Stimulated activated CD4-positive, alpha-beta T cell treated with anti-CD3 and anti-CD28 coated beads, Interleukin-1b, Interleukin-23, amount 100 ng/mL, for 48 hours (primary cell): ENCODE data around the gene SCP2.
"Not testable (repeated sequence)": the region's sequence is repeated elsewhere in the genome, so short reads cannot be mapped to it uniquely, and the experiment has no call there.

Experiments used
- DNase-seq: peaks from one replicate; pipeline ENCODE4 v3.0.0-alpha.2; 2020

Gene SCP2

DNA sequence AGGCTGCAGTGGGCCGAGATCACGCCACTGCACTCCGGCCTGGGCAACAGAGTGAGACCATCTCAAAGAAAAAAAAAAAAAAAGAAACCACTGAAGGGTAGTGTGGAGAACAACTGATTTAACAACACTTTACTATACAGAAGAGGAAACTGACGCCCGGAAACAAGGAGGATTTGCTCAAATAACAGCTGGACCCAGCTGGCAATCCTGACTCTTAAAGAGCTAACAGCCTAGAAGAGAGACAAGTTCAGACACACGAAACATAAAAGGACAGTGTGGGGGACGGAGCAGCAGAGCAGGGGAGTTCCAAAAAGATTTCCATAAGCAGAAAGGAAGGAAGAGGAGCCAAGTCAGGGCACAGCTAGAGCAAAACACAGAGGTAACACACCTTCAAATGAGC is 9.9 kb upstream of the SCP2 start:
- DNase-seq, result no peak

DNA sequence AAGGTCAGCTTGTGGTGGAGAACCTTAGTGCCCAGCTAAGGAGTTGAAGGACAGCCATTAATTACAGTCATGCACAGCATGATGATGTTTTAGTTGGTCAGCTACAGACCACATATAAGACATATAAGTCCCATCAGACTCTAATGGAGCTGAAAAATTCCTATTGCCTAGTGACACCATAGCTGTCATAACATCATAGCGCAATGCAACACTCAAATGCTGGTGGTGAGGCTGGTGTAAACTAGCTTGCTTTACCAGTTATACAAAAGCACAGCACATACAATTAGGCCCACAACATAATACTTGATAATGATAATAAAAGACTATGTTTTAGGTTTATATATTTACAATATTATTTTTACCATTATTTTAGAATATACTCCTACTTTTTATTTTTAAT is 9.5 kb upstream of the SCP2 start:
- no peak for DNase-seq

DNA sequence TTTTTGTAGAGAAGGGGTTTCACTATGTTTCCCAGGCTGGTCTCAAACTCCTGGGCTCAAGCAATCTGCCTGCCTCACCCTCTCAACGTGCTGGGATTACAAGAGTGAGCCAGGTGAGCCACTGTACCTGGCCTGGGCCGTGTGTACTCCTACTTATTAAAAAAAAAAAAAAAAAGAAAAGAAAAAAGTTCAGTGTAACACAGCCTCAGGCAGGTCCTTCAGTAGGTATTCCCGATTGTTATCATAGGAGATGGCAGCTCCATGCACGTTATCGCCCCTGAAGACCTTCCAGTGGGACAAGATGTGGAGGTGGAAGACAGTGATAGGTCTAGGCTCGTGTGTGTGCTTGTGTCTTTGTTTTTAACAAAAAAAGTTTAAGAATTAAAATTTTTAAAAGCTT is 8.9 kb upstream of the SCP2 start:
- DNase-seq, result no peak

DNA sequence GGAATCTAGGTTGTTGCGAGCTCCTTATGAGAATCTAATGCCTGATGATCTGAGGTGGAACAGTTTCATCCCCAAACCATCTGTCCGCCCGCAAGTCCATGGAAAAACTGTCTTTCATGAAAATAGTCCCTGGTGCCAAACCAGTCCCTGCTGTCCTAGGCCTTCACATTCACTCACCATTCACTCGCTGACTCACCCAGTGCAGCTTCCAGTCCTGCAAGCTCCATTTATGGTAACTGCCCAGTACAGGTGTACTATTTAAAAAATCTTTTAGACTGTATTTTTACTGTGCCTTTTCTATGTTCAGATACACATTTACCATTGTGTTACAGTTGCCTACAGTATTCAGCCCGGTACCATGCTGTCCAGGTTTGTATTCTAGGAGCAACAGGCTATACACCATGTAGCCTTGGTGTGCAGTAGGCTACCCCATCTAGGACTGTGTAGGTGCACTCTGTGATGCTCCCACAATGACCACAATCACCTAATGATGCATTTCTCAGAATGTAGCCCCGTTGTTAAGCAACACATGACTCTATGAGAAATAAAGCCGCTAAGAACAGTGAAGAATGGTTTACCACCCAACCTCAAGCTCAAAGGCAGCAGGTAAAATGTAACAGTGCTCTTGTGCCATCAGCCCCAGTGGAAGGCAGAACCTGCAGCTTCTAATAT is 7.9 kb upstream of the SCP2 start:
- DNase-seq, result no peak

DNA sequence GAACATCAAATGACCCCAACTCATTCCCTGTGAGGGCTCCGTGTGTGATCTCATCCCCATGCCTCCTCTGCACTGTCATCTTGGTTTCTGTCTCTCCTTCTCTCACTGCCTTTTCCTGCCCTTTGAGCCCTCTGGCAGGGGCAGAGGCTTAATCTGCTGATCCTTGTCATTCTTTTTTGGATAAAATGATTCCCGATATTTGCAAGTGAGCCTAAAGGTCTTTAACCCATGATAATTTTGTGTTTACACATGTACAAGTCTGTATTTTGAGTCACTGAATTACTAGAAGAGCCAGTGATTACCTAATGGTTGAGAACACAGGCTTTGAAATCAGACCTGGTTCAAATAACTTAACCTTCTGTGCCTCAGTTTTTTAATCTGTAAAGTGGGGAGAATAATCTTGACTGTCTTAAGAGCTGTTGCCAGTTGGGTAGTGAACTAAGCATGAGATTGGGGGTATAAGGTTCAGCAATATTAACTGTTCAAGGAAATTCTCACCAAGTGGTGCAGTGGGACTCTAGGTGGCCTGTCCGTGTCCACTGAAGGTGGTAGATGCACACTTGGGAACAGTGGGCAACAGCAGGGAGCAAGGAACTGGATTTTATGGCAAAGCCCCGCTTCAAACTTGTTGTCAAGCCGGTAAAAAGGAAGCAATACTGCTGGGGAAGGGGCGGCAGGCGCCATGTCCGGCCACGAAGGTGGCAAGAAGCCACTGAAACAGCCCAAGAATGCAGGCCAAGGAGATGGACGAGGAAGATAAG is 7.2 kb upstream of the SCP2 start:
- no peak for DNase-seq

DNA sequence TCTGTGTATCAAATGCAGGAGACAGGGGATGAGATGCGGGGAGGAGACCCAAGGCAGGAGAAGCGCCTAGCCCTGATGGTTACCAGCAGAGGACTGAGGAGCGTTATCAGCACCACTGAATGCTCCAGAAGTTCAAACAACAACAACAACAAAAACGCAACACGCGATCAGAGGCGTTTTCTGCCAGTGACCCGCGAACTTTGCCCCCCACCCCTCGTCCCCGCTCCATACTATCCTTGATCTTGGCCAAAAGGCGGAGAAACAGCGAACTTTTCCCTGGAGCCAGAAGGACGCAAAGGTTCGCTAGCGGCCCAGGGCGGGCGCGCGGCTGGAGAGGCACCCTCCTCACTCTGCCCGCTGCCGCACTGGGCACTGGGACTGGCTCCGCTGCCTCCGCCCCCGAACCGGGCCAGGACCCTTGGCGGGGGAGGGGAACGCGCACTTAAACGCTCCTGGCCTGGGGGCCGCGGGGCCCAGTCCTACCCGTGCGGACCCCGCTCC is 6.2 kb upstream of the SCP2 start:
- no peak for DNase-seq

DNA sequence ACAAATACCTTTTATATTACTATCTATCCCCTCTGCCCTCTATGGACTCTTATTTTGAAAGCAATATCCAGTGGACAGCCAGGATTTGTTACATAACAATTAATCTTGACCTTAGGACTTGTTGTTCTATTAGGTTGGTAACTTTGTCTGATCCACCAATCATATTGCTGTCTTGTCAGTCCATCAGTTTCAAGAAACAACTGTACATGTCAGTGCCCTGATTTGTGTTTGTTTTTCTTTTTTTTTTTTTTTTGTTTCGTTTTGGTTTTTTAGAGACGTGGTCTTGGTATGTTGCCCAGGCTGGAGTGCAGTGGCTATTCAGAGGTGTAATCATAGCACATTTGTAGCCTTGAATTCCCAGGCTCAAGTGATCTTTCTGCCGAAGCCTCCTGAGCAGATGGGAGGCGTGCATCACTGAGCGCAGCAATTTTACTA is 1.5 kb upstream of the SCP2 start:
- DNase-seq, result no peak

DNA sequence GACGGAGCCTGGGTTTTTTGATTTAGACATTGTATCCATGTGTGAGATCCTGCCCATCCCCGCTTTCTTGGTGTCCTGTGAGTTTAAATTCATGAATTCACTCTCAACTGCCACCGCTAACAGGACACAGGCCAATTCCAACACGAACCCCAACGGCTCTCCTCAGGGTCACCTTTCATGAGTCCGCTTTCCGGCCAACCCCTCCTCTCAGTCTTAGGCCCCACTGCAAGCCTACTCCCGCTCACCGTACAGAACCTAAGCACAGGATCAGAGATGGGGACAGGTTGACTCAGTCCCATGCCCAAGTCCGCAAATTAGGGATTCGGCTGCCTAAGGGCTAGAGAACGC is 238 bp upstream of the SCP2 start:
- DNase-seq, result no peak

DNA sequence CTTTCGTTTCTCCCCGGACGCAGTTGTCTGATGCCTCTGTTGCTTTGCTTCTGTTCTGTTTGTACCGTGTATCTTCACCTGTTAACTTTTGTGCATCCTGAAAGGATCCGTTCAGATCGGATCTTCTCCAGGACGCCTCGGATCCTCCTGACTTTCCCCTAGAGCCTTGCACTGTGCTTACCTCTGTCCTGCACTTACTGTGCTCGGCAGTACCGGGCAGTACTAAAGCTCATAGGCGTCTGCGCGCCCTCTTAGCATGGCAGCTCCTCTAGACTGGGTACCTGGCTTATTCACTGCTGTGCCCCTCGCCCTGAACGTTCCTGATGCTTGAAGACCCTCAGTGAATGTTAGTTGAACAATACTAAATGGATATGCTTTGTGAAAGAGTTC is 934 bp downstream of the SCP2 start:
- no peak for DNase-seq

DNA sequence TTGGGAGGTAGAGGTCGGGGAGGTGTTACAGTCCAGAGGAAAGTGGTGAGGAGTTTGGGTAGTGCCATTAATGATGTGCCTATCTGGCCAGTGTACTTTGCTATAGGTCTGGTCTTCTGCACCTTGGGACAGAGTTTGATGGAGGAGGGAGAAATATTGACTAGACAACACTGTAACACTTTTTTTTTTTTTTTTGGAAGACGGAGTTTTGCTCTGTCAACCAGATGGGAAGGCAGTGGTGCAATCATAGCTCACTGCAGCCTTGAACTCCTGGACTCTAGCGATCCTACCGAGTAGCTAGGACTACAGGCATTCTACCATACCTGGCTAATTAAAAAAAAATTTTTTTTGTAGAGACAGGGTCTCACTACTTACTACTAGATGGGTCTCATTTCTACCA is 1.9 kb downstream of the SCP2 start:
- DNase-seq, result no peak

DNA sequence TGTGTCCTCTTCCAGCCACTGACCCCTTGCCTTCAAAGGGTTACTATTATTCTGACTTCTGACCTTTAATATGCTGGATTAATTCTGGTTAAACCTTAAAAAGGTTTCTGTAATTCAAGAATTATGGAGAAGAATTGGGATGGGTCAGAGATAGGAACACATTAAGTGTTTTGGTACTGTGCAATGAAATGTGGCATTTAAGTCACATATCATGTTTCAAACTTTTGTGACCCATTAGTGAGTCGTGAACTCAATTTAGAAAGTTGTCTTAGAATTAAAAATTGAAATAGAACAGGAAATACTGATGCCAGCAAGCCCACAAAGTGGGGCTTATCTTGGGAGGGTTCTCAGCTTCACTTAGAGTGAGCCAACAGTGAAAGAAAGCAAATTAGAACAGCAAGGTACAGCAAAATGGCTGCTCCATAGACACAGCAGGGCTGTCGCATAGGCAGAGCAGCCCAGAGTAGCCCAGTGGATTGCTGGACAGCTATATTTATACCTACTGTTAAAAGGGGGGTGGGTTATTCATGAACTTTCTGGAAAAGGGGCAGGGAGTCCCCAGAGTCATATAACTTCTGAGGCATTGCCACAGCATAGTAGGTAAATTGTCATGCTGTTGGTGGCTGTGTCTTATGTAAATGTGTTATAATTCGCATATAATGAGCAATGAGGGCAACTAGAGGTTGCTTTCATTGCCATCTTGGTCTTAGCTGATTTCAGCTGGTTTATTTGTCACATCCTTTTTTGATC is 10.5 kb downstream of the SCP2 start:
- DNase-seq, result no peak

DNA sequence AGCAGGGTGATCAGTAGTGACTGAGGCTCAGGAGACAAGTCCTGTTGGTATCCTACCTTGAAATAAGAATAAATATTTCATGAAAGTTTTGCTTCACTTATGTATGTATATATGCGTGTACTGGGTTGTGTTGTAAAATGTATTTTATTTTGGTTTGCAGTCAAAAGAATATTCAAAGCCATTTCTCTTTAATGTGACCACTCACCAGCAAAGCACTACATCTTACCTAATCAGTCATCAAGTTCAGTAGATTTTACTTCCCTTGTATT is 11.0 kb downstream of the SCP2 start:
- DNase-seq, result no peak

DNA sequence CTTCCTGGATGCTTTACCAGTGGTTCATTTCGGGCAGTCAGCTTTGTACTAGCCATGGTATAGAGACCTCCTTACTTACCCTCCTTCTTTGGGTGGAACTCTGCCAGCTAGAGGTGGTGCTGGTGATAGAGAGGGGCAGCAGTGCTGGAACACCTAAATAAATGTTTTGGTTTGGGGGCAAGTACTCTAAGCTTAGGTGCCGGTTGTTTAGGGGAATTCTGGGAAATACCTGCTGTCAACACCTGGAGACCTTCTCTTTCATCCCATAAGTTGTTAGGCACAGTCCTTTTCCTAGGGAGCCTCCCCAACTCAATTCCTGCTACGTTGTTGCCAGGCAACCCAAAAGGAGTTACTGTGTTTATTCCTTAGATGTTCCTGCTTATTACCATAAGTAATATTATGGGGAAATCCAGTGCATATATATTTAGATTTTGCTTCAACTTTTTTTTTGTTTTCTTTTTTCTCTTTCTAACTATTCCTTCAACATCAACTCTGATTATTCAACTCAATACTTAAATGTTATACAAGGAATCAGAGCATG is 16.9 kb downstream of the SCP2 start:
- no peak for DNase-seq

DNA sequence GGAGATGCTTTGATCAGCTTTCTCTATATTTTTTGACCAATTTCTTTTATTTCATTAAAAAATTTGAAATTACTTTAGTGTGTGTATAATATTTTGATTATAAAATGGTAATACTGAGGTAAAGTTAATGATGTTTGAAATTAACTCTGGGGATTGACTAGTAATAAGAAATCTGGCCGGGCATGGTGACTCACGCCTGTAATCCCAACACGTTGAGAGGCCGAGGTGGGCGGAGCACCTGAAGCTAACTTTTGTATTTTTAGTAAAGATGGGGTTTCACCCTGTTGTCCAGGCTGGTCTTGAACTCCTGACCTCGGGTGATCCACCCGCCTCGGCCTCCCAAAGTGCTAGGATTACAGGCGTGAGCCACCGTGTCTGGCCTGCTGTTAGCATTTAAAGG is 17.5 kb downstream of the SCP2 start:
- DNase-seq, result no peak

DNA sequence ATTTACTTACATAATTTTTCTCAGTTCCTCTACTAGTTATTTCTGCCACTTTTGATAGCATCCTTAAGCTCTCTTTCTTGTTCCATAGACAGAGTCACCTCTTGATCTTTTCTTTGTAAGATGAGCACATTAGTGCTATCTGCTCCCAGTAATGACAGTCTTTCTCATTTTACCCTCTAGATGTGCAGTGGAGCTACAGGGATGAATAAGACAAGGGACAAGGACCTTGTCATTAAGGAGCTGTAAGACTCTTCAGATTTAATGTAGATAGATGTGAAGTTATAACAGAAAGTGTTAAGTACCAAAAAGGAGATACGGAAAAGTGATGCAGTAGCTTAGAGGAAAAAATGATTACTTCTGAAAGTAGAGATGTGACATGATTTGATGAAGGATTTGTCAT is 20.4 kb downstream of the SCP2 start:
- no peak for DNase-seq

DNA sequence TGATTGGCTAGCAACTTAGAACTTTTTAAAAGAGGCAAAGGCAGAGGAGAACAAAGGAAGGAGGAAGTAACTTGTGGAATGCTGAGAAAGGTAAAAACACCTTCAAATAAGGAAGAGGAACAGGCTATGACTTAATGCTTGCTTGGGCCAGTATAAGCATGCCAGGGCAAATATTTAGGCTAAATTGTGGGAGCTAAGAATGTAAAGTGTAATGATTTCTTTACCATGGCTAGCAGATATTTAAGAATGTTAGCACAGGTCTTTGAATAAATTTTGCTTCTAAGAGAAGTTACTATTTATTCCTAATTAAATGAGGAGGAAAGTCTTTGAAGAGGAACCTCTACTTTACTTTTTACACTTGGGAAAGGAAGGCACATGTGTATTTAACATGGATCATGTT is 22.5 kb downstream of the SCP2 start:
- DNase-seq, result not testable (repeated sequence)

DNA sequence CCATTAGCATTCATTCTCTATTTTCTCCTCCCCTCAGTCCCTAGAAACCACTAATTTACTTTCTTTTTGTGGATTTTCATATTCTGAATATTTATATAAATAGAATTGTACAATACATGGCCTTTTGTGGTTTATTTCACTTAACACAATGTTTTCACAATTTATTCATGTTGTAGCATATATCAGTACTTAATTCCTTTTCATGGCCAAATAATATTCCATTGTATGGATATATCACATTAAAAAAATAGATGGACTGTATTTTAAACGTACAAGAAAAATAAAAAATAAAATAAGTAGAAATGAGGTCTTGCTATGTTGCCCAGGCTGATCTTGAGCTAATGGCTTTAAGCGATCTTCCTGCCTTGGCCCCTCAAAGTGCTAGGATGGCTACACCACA is 25.0 kb downstream of the SCP2 start:
- DNase-seq, result no peak

DNA sequence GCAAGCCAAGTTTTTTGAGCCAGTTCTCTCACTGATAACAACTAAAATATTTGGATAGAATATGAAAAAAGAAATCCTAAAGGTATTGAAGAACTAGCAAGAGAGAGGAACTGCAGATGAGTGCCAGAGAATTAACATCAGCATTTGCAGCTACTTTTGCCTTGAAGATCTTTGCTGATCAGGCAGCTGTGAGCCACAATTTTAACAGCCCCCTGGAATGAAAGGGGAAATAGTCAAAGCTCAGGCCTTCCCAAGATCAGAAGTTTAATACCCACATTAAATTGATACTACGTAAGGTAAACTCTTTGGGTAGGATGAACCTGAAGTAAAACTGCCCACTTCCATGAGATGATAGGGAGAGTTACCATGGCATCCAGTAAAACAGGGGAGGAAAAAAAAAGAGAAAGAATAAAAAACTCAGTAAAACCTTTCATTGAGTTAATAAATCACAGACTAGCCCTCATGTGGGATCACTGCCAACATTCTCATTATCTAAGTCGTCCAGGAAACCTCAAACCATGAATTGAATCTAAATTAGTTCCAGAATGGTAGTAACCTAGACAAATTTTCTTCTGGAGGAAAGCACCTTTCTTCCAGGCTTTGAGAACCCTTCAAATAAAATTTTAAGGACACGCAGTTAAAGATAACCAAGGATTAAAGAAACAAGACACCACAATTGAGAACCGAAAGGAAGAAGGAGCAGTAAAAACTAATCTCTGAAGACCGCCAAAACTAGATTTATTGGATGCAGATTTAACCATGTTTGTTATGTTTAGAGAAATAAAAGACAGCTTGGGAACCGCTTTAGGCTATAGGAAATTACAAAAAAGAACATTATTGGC is 28.3 kb downstream of the SCP2 start:
- DNase-seq, result no peak

DNA sequence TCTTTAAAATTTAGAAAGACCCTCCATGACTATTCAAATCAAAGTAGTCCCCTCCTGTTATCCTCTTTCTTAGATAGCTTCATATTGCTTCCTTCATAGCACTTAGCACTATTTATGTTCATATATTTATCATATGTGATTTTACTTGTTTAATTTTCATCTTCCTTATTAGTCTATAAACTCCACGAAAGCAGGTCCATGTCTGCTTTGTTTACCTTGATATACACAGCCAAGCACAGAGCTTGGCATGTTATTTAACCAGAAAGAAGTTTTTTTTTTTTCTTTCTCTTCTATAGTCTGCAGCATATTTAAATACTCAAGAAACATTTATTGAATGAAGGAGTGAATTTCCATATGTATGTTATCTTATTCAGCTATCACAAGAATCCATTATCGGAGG is 36.0 kb downstream of the SCP2 start:
- DNase-seq, result no peak

DNA sequence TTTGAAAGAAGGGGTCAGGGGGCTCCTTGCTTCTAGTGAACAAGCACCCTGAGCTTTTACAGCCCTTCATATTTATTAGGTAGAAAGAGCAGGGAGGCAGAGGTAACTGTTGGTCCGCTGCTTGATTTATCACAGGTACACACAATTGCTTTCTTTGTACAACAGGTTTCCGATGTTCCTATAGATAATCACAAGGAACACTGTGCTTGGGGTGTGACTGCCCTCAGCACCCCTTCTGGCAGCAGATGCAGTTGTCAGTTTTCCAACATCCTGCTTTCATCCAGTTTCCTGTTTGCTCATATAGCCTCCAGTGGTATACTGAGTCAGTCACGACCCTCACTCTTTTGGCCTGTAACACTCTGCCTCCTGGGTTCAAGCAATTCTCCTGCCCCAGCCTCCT is 40.6 kb downstream of the SCP2 start:
- DNase-seq, result no peak

DNA sequence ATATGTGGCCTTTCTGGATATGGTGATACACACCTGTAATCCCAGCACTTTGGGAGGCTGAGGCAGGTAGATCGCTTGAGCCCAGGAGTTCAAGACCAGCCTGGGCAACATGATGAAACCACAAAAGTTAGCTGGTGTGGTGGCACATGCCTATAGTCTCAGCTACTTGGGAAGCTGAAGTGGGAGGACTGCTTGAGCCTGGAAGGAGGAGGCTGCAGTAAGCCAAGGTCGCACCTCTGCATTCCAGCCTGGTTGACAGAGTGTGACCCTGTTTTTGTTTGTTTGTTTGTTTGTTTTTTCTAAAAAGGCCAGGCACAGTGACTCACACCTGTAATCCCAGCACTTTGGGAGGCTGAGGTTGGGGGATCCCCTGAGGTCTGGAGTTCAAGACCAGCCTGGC is 42.2 kb downstream of the SCP2 start:
- DNase-seq, result not testable (repeated sequence)

DNA sequence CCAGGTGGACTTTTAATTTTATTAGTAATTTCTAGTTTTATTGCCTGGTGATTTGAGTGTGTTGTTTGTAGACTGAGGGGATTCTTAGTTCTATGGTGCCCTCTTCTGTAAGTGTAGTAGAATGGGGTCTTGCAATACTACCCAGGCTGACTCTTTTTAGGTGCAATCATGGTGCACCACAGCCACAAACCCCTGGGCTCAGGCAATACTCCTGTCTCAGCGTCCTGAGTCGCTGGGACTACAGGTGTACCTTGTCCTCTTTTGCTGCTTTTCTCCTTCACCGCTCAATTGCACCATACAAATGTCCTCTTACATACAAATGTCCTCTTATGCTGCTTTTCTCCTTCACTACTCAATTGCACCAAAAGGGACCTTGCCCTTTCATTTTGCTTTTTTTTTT is 43.1 kb downstream of the SCP2 start:
- DNase-seq, result no peak

DNA sequence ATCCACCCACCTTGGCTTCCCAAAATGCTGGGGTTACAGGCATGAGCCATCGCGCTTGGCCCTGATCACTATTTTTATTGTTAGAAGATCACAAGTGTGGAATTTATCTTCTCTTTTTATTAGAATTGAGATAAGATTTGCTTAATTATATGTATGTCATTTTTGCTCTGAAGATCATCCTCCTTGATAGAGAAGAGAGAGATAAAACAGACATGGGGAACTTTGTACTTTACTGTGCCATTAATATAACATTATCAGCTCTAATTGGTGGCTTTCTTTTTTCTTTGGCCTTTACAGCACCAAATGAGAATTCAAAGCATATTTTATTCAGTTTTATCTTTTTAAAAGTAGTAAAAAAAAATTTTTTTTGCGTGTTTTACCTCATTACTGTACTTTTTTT is 46.8 kb downstream of the SCP2 start:
- no peak for DNase-seq
